Stimulated activated CD4-positive, alpha-beta T cell treated with anti-CD3 and anti-CD28 coated beads, Interleukin-1b, Interleukin-23, amount 100 ng/mL, for 48 hours (primary cell): Measurements from ENCODE around the gene SOX13.
"Not testable (repeated sequence)": the region's sequence is repeated elsewhere in the genome, so short reads cannot be mapped to it uniquely, and the experiment has no call there.

Experiments used
- DNase-seq: peaks from one replicate; pipeline ENCODE4 v3.0.0-alpha.2; 2020

SOX13 gene

DNA sequence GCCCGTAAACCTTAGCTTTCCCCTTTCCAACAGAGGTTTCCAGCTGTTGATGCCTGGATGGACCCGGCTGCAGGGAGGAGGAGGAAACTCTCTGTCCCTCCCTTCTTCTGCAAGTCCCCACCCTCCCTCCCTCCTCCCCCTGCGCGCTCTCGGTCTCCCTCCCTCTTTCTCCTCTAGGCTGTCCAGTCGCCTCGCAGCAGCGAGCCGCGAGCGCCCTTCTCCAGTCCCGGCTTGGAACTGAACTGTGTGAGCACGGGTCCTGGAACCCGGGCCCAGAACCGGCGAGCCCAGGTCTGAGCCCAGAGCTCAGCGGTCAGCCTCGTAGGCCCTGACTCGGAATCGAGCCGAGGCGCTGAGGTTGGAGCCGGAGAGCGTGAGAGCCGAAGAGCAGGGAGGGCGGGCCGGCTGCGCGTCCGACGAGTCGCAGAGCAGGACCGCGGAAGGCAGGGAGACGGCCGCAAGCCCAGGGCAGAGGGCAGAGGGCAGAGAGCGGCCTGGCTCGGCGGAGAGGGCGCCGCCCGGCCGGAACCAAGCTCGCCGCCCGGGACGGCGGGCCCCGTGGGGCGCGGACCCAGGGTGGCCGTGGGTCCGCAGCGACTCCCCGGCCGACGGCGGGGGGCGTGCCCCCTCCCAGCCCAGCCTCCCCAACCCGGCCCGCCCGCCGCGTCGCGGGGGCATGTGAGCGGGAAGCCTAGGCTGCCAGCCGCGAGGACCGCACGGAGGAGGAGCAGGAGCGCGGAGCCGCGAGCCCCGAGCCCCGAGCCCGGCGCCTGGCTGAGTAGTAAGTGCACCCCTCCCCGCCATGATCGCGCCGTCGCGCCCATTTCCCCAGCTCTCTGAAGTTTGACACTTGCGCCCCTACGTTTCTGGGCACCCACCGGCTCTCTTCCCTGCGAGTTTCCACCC, at the start of gene SOX13:
TSS of gene SOX13 (plus strand) at position 185 of the 906 bp plus-strand sequence. CDS start 39,801 bp downstream, outside the sequence.
- DNase-seq = no peak

- no peak for DNase-seq
Observed at GRCh38 chr1:204025917-204026707, 46.8 kb upstream of the SOX13 start.

- DNase-seq = no peak
Observed at GRCh38 chr1:204027446-204027845, 45.5 kb upstream of the SOX13 start.

DNA sequence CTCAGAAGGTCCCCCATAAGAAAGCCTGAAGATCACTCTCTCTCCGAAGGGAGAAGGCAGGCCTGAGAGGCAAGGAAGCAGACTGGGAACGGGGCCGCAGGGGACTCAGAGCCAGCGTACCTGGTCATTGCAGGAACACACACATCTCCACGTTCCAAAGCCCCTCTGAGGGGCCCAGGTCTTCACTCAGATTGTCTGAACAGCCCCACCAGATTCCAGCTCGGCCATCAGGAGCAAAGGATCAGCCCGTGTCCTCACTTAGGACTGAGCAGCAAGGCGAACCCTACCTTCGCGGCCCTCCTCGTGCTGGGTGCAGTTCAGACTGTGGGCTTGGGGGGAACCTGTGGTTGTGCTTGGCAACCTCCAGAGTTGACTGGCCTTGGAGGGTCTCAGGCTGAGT, 43.9 kb upstream of the SOX13 start:
- no peak for DNase-seq

- DNase-seq = no peak
Observed at GRCh38 chr1:204031098-204031710, 41.7 kb upstream of the SOX13 start.

DNA sequence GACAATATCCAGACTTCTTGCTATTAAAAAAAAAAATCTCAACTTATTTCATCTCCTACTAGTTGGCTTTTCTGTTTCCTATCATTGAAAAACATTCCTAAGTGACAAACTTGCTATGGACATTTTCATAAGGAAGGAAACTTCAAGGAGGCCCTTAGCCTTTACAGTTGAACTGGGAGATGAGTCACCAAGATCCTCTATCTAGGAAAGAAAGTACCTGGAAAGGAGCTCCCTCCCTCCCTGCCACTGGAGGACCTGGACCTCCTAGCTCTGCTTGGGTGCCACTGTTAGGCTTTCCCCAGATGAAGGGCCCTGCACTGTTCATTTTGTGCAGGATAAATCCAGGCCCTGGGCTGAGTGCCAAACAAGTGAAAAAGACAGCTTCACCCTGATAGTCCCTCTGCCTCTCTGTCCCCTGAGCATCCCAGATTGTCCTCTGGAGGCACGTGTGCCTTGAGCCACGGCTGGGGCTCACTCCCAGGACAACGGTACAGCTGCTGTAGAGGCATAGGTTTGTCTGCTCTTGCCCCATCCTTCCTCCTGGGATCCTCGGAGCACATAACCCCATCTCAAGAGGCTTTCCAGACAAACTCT, 40.2 kb upstream of the SOX13 start:
- no peak for DNase-seq

- no peak for DNase-seq
Observed at GRCh38 chr1:204033306-204033705, 39.6 kb upstream of the SOX13 start.

- no peak for DNase-seq
Observed at GRCh38 chr1:204036882-204037655, 35.8 kb upstream of the SOX13 start.

DNA sequence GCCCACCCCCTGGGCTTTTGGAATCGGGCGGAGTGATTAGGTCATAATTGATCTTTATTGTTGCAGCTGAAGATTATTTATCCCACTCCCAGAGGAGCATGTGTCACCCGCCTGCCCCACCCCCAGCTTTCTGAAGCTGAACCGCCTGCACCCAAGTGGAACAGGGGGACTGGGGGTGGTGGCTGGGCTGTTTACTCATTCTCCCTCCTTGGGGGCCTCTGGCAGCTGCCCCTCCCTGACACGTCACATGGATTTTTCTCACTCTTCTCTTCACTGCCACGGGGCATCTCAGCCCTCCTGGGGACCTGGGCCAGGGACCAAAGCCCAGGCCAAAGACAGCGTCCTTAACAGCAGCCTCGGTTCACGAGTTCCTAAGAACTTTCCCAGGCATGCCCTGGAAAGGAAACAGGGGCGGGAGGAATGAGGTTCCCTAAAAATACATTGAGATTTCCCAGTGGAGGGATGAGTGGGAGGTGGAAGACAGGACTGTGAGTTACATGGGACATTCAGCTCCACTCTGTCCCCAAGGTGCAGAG, 31.6 kb upstream of the SOX13 start:
- no peak for DNase-seq

DNA sequence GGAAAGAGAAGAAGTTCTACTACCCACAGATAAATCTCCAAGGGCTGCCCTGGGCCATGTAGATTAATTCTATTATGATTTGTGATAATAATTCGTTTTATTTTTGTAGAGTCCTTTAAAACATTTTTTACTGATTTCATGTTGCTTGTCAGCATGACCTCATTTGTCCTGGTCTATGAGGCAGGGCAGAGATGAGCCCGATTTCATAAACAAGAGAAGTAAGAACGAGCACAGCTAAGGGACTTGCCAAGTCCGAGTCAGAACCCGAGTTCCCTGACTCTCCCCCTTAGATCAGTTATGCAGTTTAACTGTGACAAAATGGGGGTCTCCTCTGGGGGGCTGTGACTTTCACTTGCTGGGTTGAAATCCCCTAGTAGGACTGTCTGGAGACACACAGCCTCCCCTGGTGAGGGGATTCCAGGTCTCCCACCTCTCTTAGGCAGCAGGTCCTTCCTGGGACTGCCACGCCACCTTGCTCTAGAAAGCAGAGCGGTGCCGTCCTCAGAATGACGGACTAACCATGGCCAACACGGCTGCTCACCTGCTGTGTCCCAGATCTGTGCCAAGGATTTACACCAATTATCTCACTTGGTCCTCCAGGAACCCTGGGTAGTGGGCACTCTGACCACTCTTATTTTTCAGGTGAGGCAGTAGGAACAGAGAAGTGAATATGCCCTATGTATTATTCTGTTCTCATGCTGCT, 31.0 kb upstream of the SOX13 start:
- DNase-seq = no peak

DNA sequence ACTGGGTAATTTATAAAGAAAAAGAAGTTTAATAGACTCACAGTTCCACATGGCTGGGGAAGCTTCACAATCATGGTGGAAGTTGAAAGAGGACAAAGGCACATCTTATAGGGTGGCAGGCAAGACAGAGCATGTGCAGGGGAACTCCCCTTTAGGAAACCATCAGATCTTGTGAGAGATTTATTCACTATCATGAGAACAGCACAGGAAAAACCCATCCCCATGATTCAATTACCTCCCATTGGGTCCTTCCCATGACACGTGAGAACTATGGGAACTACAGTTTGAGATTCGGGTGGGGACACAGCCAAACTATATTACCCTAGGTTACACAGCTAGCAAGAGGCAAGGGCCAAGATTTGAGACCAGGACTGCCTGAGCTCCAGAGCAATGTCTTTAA, 30.4 kb upstream of the SOX13 start:
- no peak for DNase-seq

DNA sequence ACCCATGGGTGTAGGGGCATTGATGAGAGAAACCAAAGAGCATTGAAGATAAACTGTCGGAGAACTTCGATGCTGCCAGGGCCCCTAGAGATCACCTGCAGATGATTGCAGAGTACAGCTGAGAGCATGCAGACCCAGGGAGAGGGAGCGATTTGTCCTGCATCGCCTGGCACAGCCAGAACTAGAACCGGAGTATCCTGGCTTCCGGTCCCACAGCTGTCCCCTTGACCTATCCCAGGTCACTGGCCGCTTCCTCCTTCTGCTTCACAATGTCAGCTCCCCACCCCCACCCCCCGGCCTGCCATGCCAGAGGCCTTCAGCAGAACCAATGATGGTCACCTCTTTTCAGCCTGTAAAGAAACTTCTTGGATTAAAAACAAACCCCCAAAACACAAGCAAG, 29.2 kb upstream of the SOX13 start:
- no peak for DNase-seq

DNA sequence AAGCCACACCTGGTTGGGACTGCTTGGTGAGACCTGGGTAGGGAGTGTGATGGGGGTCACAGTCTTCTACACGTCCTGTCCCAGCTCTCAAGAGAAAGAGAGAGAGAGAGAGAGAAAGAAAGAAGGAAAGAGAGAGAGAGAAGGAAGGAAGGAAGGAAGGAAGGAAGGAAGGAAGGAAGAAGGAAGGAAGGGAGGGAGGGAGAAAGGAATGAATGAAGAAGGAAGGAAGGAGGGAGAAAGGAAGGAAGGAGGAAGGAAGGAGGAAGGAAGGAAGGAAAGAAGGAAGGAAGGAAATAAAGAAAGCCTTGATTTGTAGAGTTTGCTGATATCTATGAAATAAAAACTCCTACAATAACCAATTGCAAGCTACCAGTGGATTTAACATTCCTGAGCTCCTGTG, 28.5 kb upstream of the SOX13 start:
- no peak for DNase-seq

GRCh38 chr1:204045430-204045829, 27.5 kb upstream of the SOX13 start:
- DNase-seq = no peak

GRCh38 chr1:204046346-204046745, 26.6 kb upstream of the SOX13 start:
- DNase-seq = no peak

GRCh38 chr1:204048796-204049195, 24.1 kb upstream of the SOX13 start:
- DNase-seq = not testable (repeated sequence)

GRCh38 chr1:204051258-204051657, 21.7 kb upstream of the SOX13 start:
- DNase-seq = no peak

GRCh38 chr1:204051718-204052117, 21.2 kb upstream of the SOX13 start:
- no peak for DNase-seq

GRCh38 chr1:204053893-204054292, 19.0 kb upstream of the SOX13 start:
- DNase-seq = no peak

DNA sequence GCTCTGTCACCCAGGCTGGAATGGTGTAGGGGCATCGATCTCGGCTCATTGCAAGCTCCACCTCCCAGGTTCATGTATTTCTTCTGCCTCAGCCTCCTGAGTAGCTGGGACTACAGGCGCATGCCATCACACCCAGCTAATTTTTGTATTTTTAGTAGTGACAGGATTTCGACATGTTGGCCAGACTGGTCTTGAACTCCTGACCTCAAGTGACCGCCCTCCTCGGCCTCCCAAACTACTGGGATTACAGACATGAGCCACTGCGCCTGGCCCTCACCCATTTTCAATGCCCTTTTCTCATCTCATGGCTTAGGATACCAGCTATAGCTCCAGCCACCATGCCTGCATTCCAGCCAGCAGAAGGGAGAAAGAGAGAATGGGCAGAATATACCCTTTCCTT, 12.9 kb upstream of the SOX13 start:
- no peak for DNase-seq

GRCh38 chr1:204062106-204062505, 10.8 kb upstream of the SOX13 start:
- DNase-seq = no peak
